H9 (cell line): ENCODE results near the gene SEPHS1. TPM values are rescaled to one million over a fixed set of nuclear protein-coding genes. Genes with fewer than 3 reads are reported as not detected.

Experiments
- DNase-seq: peaks from one replicate; pipeline ENCODE4 v3.0.0-alpha.2; 2017
- H2AFZ ChIP-seq: one replicate; pipeline ENCODE4 v1.6.1; 2013; ENCODE audit warnings: mild to moderate bottlenecking, low read length, control low read depth, moderate library complexity
- H2AK5ac ChIP-seq: 2 replicates; pipeline ENCODE4 v1.6.1; 2013; ENCODE audit warnings: low read length, control low read depth, mixed read lengths; ENCODE audit not compliant: insufficient read length
- H2BK120ac ChIP-seq: one replicate; pipeline ENCODE4 v1.6.1; 2013; ENCODE audit warnings: low read depth, mild to moderate bottlenecking, low read length, control low read depth, inconsistent platforms; ENCODE audit not compliant: poor library complexity, severe bottlenecking
- H2BK12ac ChIP-seq: 2 replicates; pipeline ENCODE4 v1.6.1; 2013; ENCODE audit warnings: low read length, control low read depth, mixed read lengths, low read depth; ENCODE audit not compliant: insufficient read length
- H2BK15ac ChIP-seq: 2 replicates; pipeline ENCODE4 v1.6.1; 2013; ENCODE audit warnings: low read depth, low read length, control low read depth
- H2BK20ac ChIP-seq: one replicate; pipeline ENCODE4 v1.6.1; 2013; ENCODE audit warnings: low read depth, mild to moderate bottlenecking, low read length, control low read depth, inconsistent platforms; ENCODE audit not compliant: poor library complexity, severe bottlenecking
- H2BK5ac ChIP-seq: 2 replicates; pipeline ENCODE4 v1.6.1; 2013; ENCODE audit warnings: low read length, control low read depth, mixed read lengths; ENCODE audit not compliant: insufficient read length
- H3K14ac ChIP-seq: 2 replicates; pipeline ENCODE4 v1.6.1; 2013; ENCODE audit warnings: low read length, control low read depth; ENCODE audit not compliant: insufficient read depth
- H3K18ac ChIP-seq: 2 replicates; pipeline ENCODE4 v1.6.1; 2013; ENCODE audit warnings: low read depth, mild to moderate bottlenecking, mixed read lengths, low read length, control low read depth; ENCODE audit not compliant: insufficient read length
- H3K23ac ChIP-seq: 2 replicates; pipeline ENCODE4 v1.6.1; 2013; ENCODE audit warnings: low read length, control low read depth, mixed read lengths, low read depth; ENCODE audit not compliant: insufficient read length
- H3K23me2 ChIP-seq: 2 replicates; pipeline ENCODE4 v1.6.1; 2013; ENCODE audit warnings: low read depth, mild to moderate bottlenecking, mixed read lengths, low read length, control low read depth; ENCODE audit not compliant: insufficient read length, poor library complexity, severe bottlenecking
- H3K27ac ChIP-seq: 2 replicates; pipeline ENCODE4 v1.5.1; 2013; ENCODE audit warnings: low read length, control low read depth, mixed read lengths, low read depth; ENCODE audit not compliant: insufficient read length
- H3K27me3 ChIP-seq: 2 replicates; pipeline ENCODE4 v1.6.1; 2013; ENCODE audit warnings: low read length, control low read depth, inconsistent platforms; ENCODE audit not compliant: insufficient read depth
- H3K4ac ChIP-seq: 2 replicates; pipeline ENCODE4 v1.6.1; 2013; ENCODE audit warnings: low read depth, mild to moderate bottlenecking, control low read depth, inconsistent platforms, low read length, moderate library complexity
- H3K4me1 ChIP-seq: 2 replicates; pipeline ENCODE4 v1.6.1; 2013; ENCODE audit warnings: low read length, control low read depth, inconsistent platforms; ENCODE audit not compliant: insufficient read depth
- H3K4me2 ChIP-seq: 2 replicates; pipeline ENCODE4 v1.6.1; 2013; ENCODE audit warnings: low read length, control low read depth, mixed read lengths; ENCODE audit not compliant: insufficient read length, insufficient read depth
- H3K56ac ChIP-seq: 2 replicates; pipeline ENCODE4 v1.6.1; 2013; ENCODE audit warnings: low read depth, mild to moderate bottlenecking, mixed read lengths, low read length, control low read depth; ENCODE audit not compliant: insufficient read length
- H3K79me1 ChIP-seq: 2 replicates; pipeline ENCODE4 v1.6.1; 2013; ENCODE audit warnings: low read depth, mild to moderate bottlenecking, moderate library complexity, low read length, control low read depth, inconsistent platforms; ENCODE audit not compliant: insufficient read depth, poor library complexity, severe bottlenecking
- H3K79me2 ChIP-seq: 2 replicates; pipeline ENCODE4 v1.6.1; 2013; ENCODE audit warnings: low read length, control low read depth, inconsistent platforms; ENCODE audit not compliant: insufficient read depth
- H3K9ac ChIP-seq: 2 replicates; pipeline ENCODE4 v1.6.1; 2013; ENCODE audit warnings: low read length, control low read depth, mixed read lengths; ENCODE audit not compliant: insufficient read length; ENCODE audit errors: extremely low read depth
- H3K9me3 ChIP-seq: one replicate; pipeline ENCODE4 v1.6.1; 2013; ENCODE audit warnings: low read depth, low read length, inconsistent platforms; ENCODE audit not compliant: control insufficient read depth
- H3T11ph ChIP-seq: one replicate; pipeline ENCODE4 v1.6.1; 2013; ENCODE audit warnings: mild to moderate bottlenecking, low read length, control low read depth, inconsistent platforms
- H4K20me1 ChIP-seq: one replicate; pipeline ENCODE4 v1.6.1; 2013; ENCODE audit not compliant: control insufficient read depth, insufficient read length, insufficient read depth
- H4K5ac ChIP-seq: 2 replicates; pipeline ENCODE4 v1.6.1; 2013; ENCODE audit warnings: low read depth, mild to moderate bottlenecking, mixed read lengths, low read length, control low read depth; ENCODE audit not compliant: insufficient read length
- H4K8ac ChIP-seq: replicated peaks from 2 replicates; pipeline ENCODE4 v1.6.1; 2013; ENCODE audit warnings: low read length, control low read depth, mixed read lengths, low read depth; ENCODE audit not compliant: insufficient read length
- H4K91ac ChIP-seq: 2 replicates; pipeline ENCODE4 v1.6.1; 2013; ENCODE audit warnings: low read depth, mild to moderate bottlenecking, moderate library complexity, mixed read lengths, low read length, control low read depth; ENCODE audit not compliant: insufficient read length
- H3K27ac Mint-ChIP-seq, 3 experiments: 2 replicates in 2 of 3; 3 replicates in 1 of 3; pipeline ENCODE4 v1.8.0; 2020 to 2021; ENCODE audit warnings: mixed read lengths in 3 of 3, mild to moderate bottlenecking in 1 of 3, moderate library complexity in 1 of 3
- H3K27me3 Mint-ChIP-seq: 2 replicates; pipeline ENCODE4 v1.8.0; 2021; ENCODE audit warnings: low read depth, mild to moderate bottlenecking, moderate library complexity, mixed read lengths
- H3K36me3 Mint-ChIP-seq, 3 experiments: 2 replicates in 2 of 3; 3 replicates in 1 of 3; pipeline ENCODE4 v1.8.0; 2020 to 2021; ENCODE audit warnings: low read depth in 3 of 3, mixed read lengths in 3 of 3; ENCODE audit not compliant: insufficient read depth in 1 of 3
- H3K4me1 Mint-ChIP-seq, 2 experiments: 2 replicates each; pipeline ENCODE4 v1.8.0; 2020; ENCODE audit warnings: mixed read lengths in 2 of 2
- H3K4me3 Mint-ChIP-seq, 2 experiments: 2 replicates in 1 of 2; 3 replicates in 1 of 2; pipeline ENCODE4 v1.8.0; 2020 to 2021; ENCODE audit warnings: mild to moderate bottlenecking in 2 of 2, mixed read lengths in 2 of 2, moderate library complexity in 1 of 2
- H3K9me3 Mint-ChIP-seq, 2 experiments: 2 replicates in 1 of 2; 3 replicates in 1 of 2; pipeline ENCODE4 v1.8.0; 2020; ENCODE audit warnings: mild to moderate bottlenecking in 2 of 2, mixed read lengths in 2 of 2, moderate library complexity in 1 of 2
- CTCF ChIP-seq: fragments of 200-600 bp; sonication (generic); conservative IDR thresholded peaks from 3 replicates; pipeline ENCODE4 v1.8.0; 2021; ENCODE audit warnings: antibody characterized with exemption, mild to moderate bottlenecking
- WGBS: extraction: QIAGEN DNeasy Blood & Tissue Kit; methylation state at CpG from one replicate; pipeline ENCODE4 v1.1.7; 2013; ENCODE audit warnings: missing lambda C conversion rate, low lambda C conversion rate, mixed read lengths; ENCODE audit not compliant: insufficient read length; ENCODE audit errors: extremely low coverage; 5-methylcytosine and 5-hydroxymethylcytosine counted together
- total RNA-seq: library from RNA; stranded (reverse); gene quantifications from 2 replicates; pipeline ENCODE4 v1.2.1, GENCODE V29; 2021

SEPHS1 gene
- total RNA-seq, 1 experiment from 2014 or later: 366 TPM

GRCh38 chr10:13388478-13389230 lies 40.6 kb upstream of the SEPHS1 start:
- no peak for TF ChIP-seq CTCF
- Histone ChIP-seq H2AK5ac (no peak overlapping the region), H3K9ac (no peak overlapping the region), H3K9me3 (no peaks in the 10 kb centered on the region), H2BK120ac (no peak overlapping the region), H3K27ac (no peak overlapping the region), H3K18ac (no peak overlapping the region), H3K56ac (no peak overlapping the region), H3K27me3 (no peaks in the 10 kb centered on the region), H4K5ac (no peak overlapping the region), H2BK20ac (no peak overlapping the region), H4K91ac (no peak overlapping the region), H2AFZ (no peak overlapping the region), H2BK12ac (no peak overlapping the region), H3K79me2 (no peaks in the 10 kb centered on the region), H3K23ac (no peak overlapping the region), H2BK5ac (no peak overlapping the region), H3K14ac (no peak overlapping the region), H4K20me1 (no peaks in the 10 kb centered on the region), H3K4me2 (no peak overlapping the region), H4K8ac (no peak overlapping the region), H2BK15ac (no peak overlapping the region), H3K79me1 (no peaks in the 10 kb centered on the region), H3T11ph (no peak overlapping the region), H3K23me2 (no peaks in the 10 kb centered on the region), H3K4me1 (peaks cover 2% of the 10 kb centered on the region; the same call in 1 of the 2 replicates), H3K4ac (no peak overlapping the region)
- Mint-ChIP-seq H3K27ac (no peak overlapping the region), H3K36me3 (no peaks in the 10 kb centered on the region), H3K4me1 (peaks cover 11 to 24% of the 10 kb centered on the region in 2 experiments), H3K9me3 (no peaks in the 10 kb centered on the region), H3K27me3 (peaks cover 20% of the 10 kb centered on the region), H3K4me3 (no peak overlapping the region)
- DNase-seq: no peak
- no CpG with 5 or more reads among the region's 3 CpGs for WGBS
